Large intestine (tissue), 3 donors: ENCODE results near the gene PHLDB3. TPM values are rescaled to one million over a fixed set of nuclear protein-coding genes. Genes with fewer than 3 reads are reported as not detected.
A peak's percentile ranks its signal among the peaks of the same experiment; 100 is the strongest.

Source experiments
- DNase-seq, 2 donors: peaks; one replicate each; pipeline versions ENCODE4 v3.0.0 to v3.0.0-alpha.2; 2013
- H3K27ac ChIP-seq: one replicate; pipeline ENCODE4 v1.5.1; 2013; ENCODE audit warnings: low read length
- H3K27me3 ChIP-seq: 2 replicates; pipeline ENCODE4 v1.6.1; 2013; ENCODE audit warnings: low read length; ENCODE audit not compliant: control insufficient read depth, insufficient read depth
- H3K36me3 ChIP-seq: 2 replicates; pipeline ENCODE4 v1.6.1; 2013; ENCODE audit warnings: low read length; ENCODE audit not compliant: control insufficient read depth, insufficient read depth
- H3K4me1 ChIP-seq: one replicate; pipeline ENCODE4 v1.6.1; 2013; ENCODE audit warnings: low read length; ENCODE audit not compliant: control insufficient read depth, insufficient read depth
- H3K4me3 ChIP-seq: one replicate; pipeline ENCODE4 v1.5.1; 2013; ENCODE audit warnings: low read length
- H3K9me3 ChIP-seq: one replicate; pipeline ENCODE4 v1.6.1; 2013; ENCODE audit warnings: mild to moderate bottlenecking, low read depth, low read length, moderate library complexity; ENCODE audit not compliant: control insufficient read depth
- WGBS: methylation state at CpG from one replicate; pipeline ENCODE4 v1.1.5; 2013; ENCODE audit warnings: low lambda C conversion rate; ENCODE audit not compliant: insufficient coverage; 5-methylcytosine and 5-hydroxymethylcytosine counted together
- polyA plus RNA-seq: library from polyadenylated mRNA; unstranded; fragments of 120-200 nt; gene quantifications from one replicate; pipeline ENCODE4 v1.2.1, GENCODE V29; 2013

PHLDB3 gene
- polyA plus RNA-seq, 1 donor: 33.8 TPM

DNA sequence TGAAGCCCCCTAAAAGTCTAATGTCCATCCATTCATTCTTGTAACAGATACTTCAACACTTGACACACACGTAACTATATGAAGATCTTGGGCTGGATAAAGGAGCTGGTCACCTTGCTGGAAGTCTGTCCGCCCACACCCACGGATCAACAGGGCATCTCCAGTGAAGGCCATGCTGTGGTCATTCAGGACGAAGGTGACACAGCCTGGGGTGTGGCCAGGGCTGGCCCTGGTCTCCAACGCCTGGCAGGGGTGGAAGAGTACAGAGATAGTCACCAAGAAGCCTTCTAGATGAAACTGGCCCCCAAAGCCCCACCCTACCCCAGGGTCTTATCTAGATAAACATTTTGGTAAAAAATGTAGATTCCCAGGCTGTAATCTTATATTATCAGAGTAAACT, 6.8 kb upstream of the PHLDB3 start:
- H3K36me3 ChIP-seq: peaks cover 31% of the 10 kb centered on the region
- H3K27me3 ChIP-seq: no peaks in the 10 kb centered on the region
- DNase-seq: no peak
- no CpG with 5 or more reads among the region's 5 CpGs for WGBS
- H3K9me3 ChIP-seq: no peaks in the 10 kb centered on the region
- H3K4me3 ChIP-seq: no peak overlapping the region
- peaks cover 13% of the 10 kb centered on the region for H3K4me1 ChIP-seq
- no peak overlapping the region for H3K27ac ChIP-seq

GRCh38 chr19:43510713-43511112, 6.2 kb upstream of the PHLDB3 start:
- no peaks in the 10 kb centered on the region for H3K9me3 ChIP-seq
- H3K4me1 ChIP-seq: peaks cover 13% of the 10 kb centered on the region
- 100% methylated on average over 1 of the region's 9 CpGs for WGBS
- H3K36me3 ChIP-seq: peaks cover 34% of the 10 kb centered on the region
- H3K4me3 ChIP-seq: no peak overlapping the region
- no peaks in the 10 kb centered on the region for H3K27me3 ChIP-seq
- no peak for DNase-seq
- no peak overlapping the region for H3K27ac ChIP-seq

DNA sequence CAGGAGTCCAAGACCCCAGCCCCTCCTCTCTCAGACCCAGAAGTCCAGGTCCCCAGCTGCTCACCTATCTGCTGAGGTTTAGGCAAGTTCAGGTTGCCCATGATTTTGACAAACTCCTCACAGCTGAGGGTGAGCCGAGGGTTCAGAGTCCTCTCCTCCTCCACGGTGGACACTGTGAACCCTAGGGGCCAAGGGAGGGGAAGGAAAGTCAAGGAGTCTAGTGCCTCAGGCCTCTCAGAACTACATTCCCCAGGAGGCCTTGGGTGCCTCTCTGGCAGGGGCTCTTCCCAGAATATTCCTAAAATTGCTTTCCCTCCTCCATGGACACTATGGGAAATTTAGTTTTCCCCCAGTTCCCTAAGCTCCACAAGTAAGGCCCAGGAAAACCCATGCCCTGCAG, 3.3 kb upstream of the PHLDB3 start:
- peak; percentile 58 to 72 for DNase-seq
- no peaks in the 10 kb centered on the region for H3K9me3 ChIP-seq
- peak overlapping the region; percentile 53 for H3K27ac ChIP-seq
- H3K36me3 ChIP-seq: peaks cover 34% of the 10 kb centered on the region
- no peaks in the 10 kb centered on the region for H3K27me3 ChIP-seq
- no CpG with 5 or more reads among the region's 2 CpGs for WGBS
- H3K4me3 ChIP-seq: peak overlapping the region; percentile 32
- peaks cover 19% of the 10 kb centered on the region for H3K4me1 ChIP-seq

DNA sequence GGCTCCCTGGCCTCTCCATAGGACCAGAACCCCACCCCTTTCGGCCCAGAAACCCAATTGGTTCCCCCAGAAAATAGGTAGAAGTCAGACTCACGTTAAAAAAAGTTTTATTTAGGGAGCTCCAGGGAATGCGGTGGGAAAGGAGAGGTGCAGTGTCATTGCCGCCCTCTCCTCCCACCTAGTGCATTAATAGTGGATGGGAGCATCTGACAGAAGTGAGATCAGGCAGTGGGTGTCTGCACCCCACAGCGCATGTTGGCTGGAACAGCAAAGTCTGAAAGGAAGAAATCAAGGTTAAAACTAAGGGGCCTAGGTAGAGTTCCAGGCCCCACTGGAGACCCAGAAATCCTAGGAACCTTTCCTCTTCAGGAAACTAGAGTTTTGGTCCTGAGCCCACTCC, 2.1 kb upstream of the PHLDB3 start:
- Histone ChIP-seq H3K27me3 (no peaks in the 10 kb centered on the region), H3K27ac (no peak overlapping the region), H3K4me1 (peaks cover 21% of the 10 kb centered on the region), H3K36me3 (peaks cover 38% of the 10 kb centered on the region), H3K4me3 (no peak overlapping the region), H3K9me3 (no peaks in the 10 kb centered on the region)
- no CpG with 5 or more reads among the region's 5 CpGs for WGBS
- DNase-seq: no peak

- no peak for DNase-seq
- Histone ChIP-seq H3K27ac (no peak overlapping the region), H3K27me3 (no peaks in the 10 kb centered on the region), H3K9me3 (no peaks in the 10 kb centered on the region), H3K4me1 (peaks cover 21% of the 10 kb centered on the region), H3K36me3 (peaks cover 37% of the 10 kb centered on the region), H3K4me3 (no peak overlapping the region)
- no CpG with 5 or more reads among the region's 5 CpGs for WGBS
Observed at GRCh38 chr19:43505941-43506340, 1.4 kb upstream of the PHLDB3 start.

DNA sequence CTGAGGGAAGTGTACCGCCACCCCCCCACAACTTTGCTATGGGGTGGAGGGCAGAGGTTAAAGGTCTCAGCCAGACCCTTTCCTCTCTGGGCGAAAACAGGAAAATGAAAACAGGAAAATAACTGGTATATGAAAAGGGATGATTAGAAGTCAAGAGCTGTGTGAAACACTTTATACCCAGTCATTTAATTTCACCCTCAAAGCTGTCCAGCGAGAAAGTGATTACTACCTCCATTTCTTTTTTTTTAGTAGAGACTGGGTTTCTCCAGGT, 575 bp upstream of the PHLDB3 start:
- Histone ChIP-seq H3K4me1 (peaks cover 21% of the 10 kb centered on the region), H3K27me3 (no peaks in the 10 kb centered on the region), H3K9me3 (no peaks in the 10 kb centered on the region), H3K4me3 (peak overlapping the region; percentile 90), H3K27ac (peak overlapping the region; percentile 94), H3K36me3 (peaks cover 29% of the 10 kb centered on the region)
- no CpG with 5 or more reads among the region's 3 CpGs for WGBS
- DNase-seq: no peak

GRCh38 chr19:43503501-43504425, 783 bp downstream of the PHLDB3 start:
- Histone ChIP-seq H3K27me3 (no peaks in the 10 kb centered on the region), H3K36me3 (peaks cover 22% of the 10 kb centered on the region), H3K9me3 (no peaks in the 10 kb centered on the region), H3K4me3 (peak overlapping the region; percentile 90), H3K4me1 (peaks cover 24% of the 10 kb centered on the region), H3K27ac (peak overlapping the region; percentile 96)
- DNase-seq: peak; percentile 96
- WGBS: 0% methylated on average over 2 of the region's 64 CpGs

- Histone ChIP-seq H3K4me1 (peaks cover 21% of the 10 kb centered on the region), H3K36me3 (peaks cover 18% of the 10 kb centered on the region), H3K27me3 (no peaks in the 10 kb centered on the region), H3K27ac (no peak overlapping the region), H3K9me3 (no peaks in the 10 kb centered on the region), H3K4me3 (no peak overlapping the region)
- DNase-seq: no peak
- WGBS: 50% methylated on average over 2 of the region's 23 CpGs
Observed at GRCh38 chr19:43502419-43502976, 2.0 kb downstream of the PHLDB3 start.

DNA sequence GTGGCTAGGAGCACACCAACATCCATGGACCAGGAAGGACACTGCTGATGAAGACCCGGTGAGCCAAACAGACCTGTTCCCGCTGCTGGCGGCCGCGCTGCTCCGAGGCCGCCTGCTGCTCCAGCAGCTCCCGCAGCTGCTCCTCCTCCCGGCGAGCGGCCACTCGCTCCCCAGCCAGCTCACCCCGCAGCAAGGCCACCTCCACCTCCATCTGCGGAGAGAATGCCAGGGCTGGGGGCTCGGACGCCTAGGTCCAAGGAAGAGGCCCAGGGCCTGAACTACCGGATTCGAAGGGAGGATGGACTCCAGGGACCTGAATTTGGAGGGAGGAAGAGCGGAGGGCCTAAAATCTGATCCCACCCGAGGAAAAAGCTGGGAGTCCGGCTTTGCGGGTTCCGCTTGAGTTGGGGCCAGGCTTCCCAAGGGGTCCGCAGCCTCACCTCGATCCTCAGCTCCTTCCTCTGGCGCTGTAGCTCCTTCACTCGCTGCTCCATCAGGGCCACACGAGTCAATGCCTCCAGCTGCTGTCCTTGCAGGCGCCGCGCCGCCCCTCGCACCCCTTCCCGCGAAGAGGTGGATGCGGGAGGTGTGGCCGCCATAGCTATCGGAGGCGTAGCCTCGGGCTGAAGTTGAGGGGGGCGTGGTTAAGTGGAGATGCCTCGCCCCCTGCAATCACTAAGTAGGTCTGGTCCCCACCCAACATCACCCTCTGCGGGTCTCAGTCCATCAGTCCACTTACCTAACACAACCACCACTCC, 2.7 kb downstream of the PHLDB3 start:
- Histone ChIP-seq H3K27ac (no peak overlapping the region), H3K4me1 (peaks cover 21% of the 10 kb centered on the region), H3K9me3 (no peaks in the 10 kb centered on the region), H3K4me3 (no peak overlapping the region), H3K36me3 (peaks cover 25% of the 10 kb centered on the region), H3K27me3 (no peaks in the 10 kb centered on the region)
- DNase-seq: peak; percentile 14 to 46
- 0% methylated on average over 1 of the region's 43 CpGs for WGBS

DNA sequence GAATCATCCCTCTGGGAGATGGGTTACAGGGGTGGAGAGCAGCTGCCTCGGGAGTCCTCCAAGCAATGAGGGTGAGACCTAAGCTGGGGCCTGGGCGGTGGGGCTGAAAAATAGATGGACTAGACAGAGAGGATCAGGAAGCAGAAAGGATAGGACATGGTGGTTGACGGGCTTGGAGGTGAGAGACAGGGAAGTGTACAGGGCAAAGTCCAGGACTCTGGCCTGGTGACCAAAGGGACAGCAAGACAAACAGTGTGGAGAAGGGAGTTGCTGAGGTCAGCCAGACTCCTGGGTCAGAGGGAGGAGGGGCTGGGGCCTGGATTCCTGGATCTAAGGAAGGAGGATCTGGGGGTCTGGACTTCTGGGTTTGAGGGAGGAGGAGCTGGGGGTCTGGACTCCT, 5.5 kb downstream of the PHLDB3 start:
- Histone ChIP-seq H3K27ac (peak overlapping the region; percentile 17), H3K4me3 (no peak overlapping the region), H3K36me3 (peaks cover 41% of the 10 kb centered on the region), H3K9me3 (no peaks in the 10 kb centered on the region), H3K27me3 (no peaks in the 10 kb centered on the region), H3K4me1 (peaks cover 18% of the 10 kb centered on the region)
- peak; percentile 65 to 73 for DNase-seq
- 33% methylated on average over 1 of the region's 3 CpGs for WGBS
